HG03103 (cell line): ENCODE results near the gene NFU1.
"Not testable (repeated sequence)": the region's sequence is repeated elsewhere in the genome, so short reads cannot be mapped to it uniquely, and the experiment has no call there.

Experiments used
- ATAC-seq: cut with Tn5 transposase; IDR thresholded peaks from one replicate; pipeline ENCODE4 v1.9.1; 2021; ENCODE audit warnings: low read depth; ENCODE audit not compliant: unreplicated experiment

The NFU1 gene

DNA sequence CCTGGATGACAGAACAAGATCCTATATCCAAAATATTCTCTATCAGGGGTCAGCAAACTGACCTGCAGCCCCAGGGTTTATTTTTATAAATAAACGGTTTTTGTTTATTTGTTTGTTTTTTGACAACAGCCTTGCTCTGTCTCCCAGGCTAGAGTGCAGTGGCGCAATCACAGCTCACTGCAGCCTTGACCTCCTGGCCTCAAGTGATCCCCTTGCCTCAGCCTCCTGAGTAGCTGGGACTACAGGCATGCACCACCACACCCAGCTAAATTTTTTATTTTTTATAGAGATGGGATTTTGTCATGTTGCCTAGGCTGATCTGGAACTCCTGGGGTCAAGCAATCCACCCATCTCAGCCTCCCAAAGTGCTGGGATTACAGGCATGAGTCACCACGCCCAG, 82.3 kb downstream of the NFU1 start:
- not testable (repeated sequence) for ATAC-seq

DNA sequence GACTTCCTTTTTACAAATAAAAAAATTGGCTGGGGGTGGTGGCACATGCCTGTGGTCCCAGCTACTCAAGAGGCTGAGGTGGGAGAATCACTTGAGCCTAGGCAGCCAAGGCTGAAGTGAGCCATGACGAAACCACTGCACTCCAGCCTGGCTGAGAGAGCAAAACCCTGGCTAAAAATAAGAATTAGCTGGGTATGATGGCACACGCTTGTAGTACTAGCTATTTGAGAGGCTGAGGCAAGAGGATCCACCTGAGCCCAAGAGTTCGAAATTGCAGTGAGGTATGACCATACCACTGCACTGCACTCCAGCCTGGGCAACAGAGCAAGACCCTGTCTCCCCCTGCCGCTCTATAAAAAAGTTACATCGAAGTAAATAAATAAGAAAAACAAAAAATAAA, 83.9 kb downstream of the NFU1 start:
- ATAC-seq, result no peak

DNA sequence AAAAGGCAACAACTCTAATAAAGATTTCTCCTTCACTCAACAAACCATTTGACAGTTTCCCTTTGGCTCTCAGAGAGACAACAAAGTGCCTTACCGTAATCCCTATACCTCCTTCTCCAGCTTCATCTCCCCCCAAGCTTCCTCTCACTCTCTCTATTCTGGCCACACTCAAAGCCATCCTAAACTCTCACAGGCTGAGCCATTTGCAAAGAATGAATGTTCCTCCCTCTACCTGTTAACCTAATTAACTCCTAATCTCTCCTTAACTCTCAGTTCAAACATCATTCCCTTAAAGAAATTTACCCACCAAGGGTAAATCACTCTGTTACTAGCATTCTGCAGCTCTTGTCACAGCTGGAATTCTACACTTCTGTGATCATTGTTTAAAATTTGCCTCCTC, 88.5 kb downstream of the NFU1 start:
- no peak for ATAC-seq
